ENCODE measurements around the gene B3GNT8.
"Not testable (repeated sequence)": the region's sequence is repeated elsewhere in the genome, so short reads cannot be mapped to it uniquely, and the experiment has no call there.

The B3GNT8 gene

GRCh38 chr19:41426952-41427646 lies at the start of gene B3GNT8:
Gene B3GNT8, minus strand, starts transcription at chr19:41427374. Its CDS starts 596 bp downstream, at chr19:41426778.
- peak; percentile 79 for DNase-seq

GRCh38 chr19:41476583-41476982 lies 49.4 kb upstream of the B3GNT8 start:
- no peak for DNase-seq

GRCh38 chr19:41463257-41464256 lies 36.4 kb upstream of the B3GNT8 start:
- not testable (repeated sequence) for DNase-seq

- DNase-seq = no peak
These were observed 35.3 kb upstream of the B3GNT8 start for GRCh38 chr19:41462497-41462896.

- no peak for DNase-seq
These were observed 30.1 kb upstream of the B3GNT8 start for GRCh38 chr19:41457241-41457640.

GRCh38 chr19:41456342-41456918 lies 29.3 kb upstream of the B3GNT8 start:
- no peak for DNase-seq

GRCh38 chr19:41455936-41456335 lies 28.8 kb upstream of the B3GNT8 start:
- no peak for DNase-seq

- no peak for DNase-seq
These were observed 25.6 kb upstream of the B3GNT8 start for GRCh38 chr19:41452584-41453275.

GRCh38 chr19:41449865-41450178 lies 22.6 kb upstream of the B3GNT8 start:
- no peak for DNase-seq

GRCh38 chr19:41449079-41449864 lies 22.1 kb upstream of the B3GNT8 start:
- peak; percentile 90 for DNase-seq

GRCh38 chr19:41447732-41448332 lies 20.7 kb upstream of the B3GNT8 start:
- DNase-seq = no peak

GRCh38 chr19:41445575-41445974 lies 18.4 kb upstream of the B3GNT8 start:
- DNase-seq = no peak

GRCh38 chr19:41443813-41444455 lies 16.8 kb upstream of the B3GNT8 start:
- no peak for DNase-seq

- no peak for DNase-seq
These were observed 15.5 kb upstream of the B3GNT8 start, which contains the start of gene ERICH4 for GRCh38 chr19:41442473-41443355. Gene ERICH4, plus strand, starts transcription at chr19:41443156. Its CDS starts 14 bp downstream, at chr19:41443170.

GRCh38 chr19:41441321-41441945 lies 14.3 kb upstream of the B3GNT8 start:
- no peak for DNase-seq

- DNase-seq = peak; percentile 97
These were observed 12.5 kb upstream of the B3GNT8 start, which contains the start of gene DMAC2 for GRCh38 chr19:41439441-41440222. Gene DMAC2, minus strand, starts transcription at chr19:41439912. Its CDS starts 13 bp downstream, at chr19:41439899.

GRCh38 chr19:41437944-41438574 lies 10.9 kb upstream of the B3GNT8 start:
- no peak for DNase-seq

GRCh38 chr19:41436674-41436951 lies 9.4 kb upstream of the B3GNT8 start:
- no peak for DNase-seq

Measured in right forelimb (tissue), 1 donor.